HG03521 (cell line): ENCODE measurements around the gene HARS1.
"Not testable (repeated sequence)": the region's sequence is repeated elsewhere in the genome, so short reads cannot be mapped to it uniquely, and the experiment has no call there.

ENCODE experiments used
- ATAC-seq: cut with Tn5 transposase; IDR thresholded peaks from one replicate; pipeline ENCODE4 v1.9.1; 2021; ENCODE audit warnings: mild to moderate bottlenecking, moderate library complexity; ENCODE audit not compliant: unreplicated experiment

The HARS1 gene

DNA sequence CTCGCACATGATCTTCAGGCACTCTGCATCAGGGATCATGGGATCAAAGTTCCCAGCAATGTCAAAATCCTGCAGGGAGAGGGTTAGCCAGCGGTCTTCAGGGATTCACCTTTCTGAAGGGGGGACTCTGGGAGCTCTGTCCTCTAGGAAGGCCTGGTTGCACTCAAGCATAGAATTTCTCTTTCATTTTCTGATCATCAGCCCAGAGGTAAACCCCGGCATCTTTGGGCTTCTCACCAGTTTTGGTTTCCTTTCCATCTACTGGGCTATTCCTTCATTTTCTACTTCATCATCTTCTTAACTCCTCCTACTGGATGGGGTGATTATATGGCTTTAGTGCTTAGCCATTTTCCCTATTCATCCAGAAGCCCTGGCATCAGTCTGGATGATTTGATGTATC lies 13.2 kb downstream of the HARS1 start:
- peak; percentile 47 for ATAC-seq

DNA sequence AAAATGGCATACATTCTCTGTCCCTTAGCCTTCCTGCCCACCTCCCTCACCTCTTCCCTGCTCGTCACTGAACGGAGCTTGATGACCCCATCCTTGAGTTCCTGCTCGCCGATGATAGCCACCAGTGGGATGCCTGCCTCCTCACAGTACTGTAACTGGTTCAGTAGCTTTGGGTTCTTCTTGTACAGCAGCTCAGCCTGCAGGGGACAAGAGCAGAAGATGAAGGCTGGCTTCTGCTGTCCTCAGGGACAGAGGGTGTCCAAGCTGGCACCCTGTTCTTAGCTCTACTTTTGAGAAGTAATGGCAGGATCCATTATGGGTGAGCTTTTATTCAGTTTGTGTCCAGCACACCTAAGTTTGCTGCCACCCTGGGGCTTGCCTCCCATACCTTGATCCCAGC lies 16.5 kb downstream of the HARS1 start:
- no peak for ATAC-seq

DNA sequence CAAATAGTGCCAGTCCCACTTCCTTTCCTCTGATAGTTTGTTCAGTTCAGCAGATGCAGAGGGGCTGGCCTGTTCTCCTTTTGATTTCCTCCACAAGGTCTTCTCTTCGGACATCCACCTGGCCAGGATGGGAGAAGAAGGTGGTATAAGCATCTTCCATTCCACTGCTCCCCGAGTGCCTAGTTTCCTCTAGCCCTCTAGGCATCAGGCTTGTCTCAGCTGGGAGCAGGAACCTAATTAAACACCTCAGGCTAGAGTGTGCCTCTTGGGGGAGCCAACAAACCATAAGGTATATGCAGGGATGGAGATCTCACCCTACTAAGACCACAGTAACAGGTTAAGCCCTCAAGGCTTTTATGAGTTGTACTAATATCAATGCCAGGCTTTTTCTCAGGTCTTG lies 17.0 kb downstream of the HARS1 start:
- ATAC-seq: no peak

DNA sequence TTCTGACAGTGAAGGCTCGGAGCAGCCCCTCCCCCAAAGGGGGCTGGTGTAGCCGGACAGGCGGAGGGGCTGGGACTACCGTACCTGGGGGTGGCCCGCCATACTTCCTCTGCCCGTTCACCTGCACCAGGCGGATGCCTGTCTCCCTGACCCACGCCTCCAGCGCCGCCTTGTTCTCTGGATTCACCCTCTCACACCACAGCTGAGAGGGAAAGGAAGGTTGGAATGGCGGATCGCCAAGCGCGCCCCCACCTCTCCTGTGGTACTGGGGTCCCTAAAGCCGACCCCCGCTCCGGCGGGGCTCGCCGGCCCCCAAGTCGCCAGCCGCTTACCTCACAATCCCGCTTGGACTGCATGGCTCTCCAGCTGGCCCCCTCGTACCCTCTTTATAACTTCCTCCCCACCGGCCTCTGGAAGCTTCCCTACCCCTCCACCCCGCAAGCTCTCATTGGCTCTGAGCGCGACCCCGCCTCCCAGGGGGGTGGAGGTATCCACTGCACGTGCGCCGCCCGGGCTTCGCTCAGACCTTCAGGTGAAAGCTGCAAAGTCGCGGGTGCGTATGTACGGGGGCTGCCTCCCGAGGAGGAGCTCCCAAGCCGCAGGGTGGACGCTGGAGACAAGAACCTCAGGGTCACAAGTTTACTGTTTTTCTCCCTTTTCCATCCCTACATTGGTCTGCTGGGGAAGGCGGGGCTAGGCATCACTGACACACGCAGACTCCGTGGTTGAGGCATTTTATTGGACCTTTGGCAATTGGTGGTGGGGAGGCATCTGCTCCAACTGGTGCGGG lies 17.8 kb downstream of the HARS1 start, which contains the start of gene DND1:
Gene DND1, minus strand, starts transcription at position 390 of the 790 bp plus-strand sequence. Its CDS starts 34 bp downstream, at position 356.
- no peak for ATAC-seq

DNA sequence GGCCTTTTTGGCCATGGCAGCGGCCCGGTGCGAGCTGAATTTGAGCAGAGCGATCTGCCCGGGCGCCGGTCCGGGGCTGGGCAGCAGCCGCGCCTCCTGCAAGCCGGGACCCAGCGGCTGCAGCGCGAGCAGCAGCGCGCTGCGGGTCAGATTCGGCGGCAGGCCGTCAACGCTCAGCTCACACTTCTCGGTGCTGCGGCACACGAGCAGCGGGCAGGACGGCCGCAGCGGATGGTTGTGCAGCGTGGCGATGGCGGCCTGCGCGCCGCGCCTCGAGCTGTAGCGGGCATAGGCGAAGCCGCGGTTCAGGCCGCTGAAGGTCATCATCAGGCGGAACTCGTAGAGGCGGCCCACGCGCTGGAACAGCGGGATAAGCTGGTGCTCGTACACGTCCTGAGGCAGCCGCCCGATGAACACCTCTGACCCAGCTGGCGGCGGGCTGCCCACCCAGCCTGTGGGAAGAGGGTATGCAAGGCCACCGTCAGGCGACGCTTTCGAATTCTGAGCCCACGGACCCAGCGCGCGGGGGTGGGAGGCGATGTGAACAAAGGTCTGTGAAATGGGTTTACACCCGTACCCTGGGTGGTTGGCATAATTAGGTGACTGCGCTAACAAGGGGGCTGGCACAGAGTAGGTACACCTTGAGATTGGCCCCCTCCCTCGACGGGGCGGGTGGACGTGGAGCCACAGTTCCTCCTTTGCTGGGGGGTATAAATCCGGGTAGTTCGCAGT lies 18.5 kb downstream of the HARS1 start:
- no peak for ATAC-seq

DNA sequence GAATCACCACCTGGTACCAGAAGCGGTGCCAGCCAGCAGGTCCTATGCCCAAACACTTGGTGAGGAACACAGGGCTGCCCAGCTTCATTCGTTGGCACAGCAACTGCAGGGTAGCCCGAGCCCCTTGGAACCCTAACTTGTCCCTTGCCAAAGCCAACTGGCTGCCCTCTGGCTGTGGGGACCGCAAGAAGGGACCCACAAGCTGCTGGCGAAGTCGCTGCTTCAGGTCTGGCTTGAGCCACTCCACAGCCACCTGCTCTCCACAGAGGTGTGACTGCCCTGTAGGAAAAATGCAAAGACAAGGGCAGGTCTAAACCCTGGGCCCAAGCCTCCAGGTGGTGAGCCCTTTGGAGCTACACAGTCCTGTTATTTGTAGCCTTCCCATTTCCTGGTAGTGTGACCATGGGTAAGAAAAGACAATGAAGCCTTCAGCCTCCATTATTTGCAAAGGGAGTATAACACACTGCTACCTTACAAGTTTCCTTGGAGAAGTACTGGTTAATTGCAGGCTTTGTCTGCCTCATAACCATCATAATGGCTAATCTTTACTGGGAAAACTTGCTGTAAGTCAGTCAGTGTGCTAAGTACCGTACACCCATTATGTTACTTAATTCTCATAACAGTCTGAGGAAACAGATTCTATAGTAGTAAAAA lies 19.6 kb downstream of the HARS1 start:
- no peak for ATAC-seq

DNA sequence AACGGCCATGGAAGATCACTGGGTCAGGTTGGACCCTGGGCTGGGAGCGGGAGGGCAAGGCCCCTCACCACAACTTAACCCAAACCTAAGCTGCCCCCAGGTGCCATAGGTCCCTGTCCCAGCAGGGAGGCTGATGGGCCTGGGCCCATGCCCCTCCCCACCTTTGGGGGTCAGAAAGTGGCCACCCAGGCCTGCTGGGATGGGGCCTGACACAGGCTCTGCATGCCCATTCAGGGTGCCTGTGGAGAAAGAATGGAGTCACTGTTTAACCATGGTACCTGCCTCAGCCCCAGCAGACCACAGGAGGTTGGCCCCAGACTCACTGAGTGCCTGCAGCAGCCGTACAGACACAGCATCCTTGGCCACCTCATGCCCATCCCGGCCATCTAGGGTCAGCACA lies 20.1 kb downstream of the HARS1 start:
- ATAC-seq: not testable (repeated sequence)

DNA sequence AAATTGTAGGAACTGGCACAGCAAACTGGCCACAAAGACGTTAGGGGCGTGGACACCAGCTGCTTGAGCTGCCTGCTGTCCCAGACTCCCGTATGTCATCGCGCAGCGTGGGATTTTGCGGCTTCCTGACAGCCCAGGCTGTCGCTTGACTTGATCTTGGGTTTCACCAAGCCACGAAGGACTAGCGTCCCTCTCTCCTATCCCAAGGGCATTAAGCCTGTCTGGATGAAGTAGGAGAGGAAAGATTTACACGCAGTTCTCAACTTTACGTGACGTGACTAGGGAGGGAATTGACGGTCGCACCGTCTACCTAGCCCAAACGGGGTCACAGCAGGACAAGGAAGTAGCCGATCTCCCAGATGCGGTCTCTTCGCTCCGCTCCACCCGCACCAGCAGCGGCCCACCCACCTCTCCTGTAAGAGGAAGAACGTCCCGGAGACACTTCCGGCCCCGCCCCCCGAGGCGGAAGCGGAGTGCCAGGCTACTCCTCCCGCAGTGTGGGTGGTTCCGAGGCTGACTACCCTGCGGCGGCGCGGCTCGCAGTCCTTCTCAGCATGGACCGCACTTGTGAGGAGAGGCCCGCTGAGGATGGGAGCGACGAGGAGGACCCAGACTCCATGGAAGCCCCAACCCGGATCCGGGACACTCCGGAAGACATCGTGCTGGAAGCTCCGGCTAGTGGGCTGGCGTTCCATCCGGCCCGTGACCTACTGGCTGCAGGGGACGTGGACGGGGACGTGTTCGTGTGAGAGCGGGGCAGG lies 26.6 kb downstream of the HARS1 start, which contains the start of gene WDR55:
Gene WDR55, plus strand, starts transcription at position 546 of the 761 bp plus-strand sequence. Its CDS starts 9 bp downstream, at position 555.
- ATAC-seq: peak; percentile 96

DNA sequence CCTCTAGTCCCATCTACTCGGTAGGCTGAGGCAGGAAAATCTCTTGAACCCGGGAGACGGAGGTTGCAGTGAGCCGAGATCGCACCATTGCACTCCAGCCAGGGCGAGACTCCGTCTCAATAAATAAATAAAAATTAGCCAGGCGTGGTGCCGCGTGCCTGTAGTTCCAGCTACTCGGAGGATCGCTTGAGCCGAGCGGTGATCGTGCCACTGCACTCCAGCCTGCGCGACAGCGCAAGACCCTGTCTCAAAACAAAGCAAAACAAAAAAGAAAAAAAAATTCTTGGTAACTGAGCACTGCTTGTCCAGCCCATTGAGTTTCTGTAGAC lies 27.2 kb downstream of the HARS1 start:
- no peak for ATAC-seq

DNA sequence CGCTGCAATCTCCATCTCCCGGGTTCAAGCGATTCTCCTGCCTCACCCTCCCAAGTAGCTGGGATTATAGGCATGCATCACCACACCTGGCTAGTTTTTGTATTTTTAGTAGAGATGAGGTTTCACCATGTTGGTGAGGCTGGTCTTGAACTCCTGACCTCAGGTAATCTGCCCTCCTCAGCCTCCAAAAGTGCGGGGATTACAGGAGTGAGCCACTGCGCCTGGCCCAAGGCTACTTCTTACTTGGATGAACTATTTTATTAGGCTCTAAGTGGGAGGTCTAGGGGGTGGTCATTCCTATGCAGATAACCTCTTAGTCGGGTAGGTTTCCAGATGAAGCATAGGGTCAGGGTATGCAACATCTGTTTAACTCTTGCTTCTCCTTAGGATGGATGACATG lies 30.8 kb downstream of the HARS1 start:
- ATAC-seq: not testable (repeated sequence)

DNA sequence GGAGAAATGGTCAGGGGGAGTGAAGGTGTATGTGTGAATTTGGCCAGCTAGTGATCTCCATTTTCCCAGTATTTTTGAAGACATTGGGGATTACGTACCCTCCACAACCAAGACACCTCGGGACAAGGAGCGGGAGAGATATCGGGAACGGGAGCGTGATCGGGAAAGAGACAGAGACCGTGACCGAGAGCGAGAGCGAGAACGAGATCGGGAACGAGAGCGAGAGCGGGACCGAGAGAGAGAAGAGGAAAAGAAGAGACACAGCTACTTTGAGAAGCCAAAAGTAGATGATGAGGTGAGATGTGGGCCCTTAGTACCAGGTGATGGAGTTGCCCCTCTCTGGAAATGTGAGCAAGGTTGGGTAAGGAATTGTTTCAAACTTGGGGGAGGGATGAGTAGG lies 32.3 kb downstream of the HARS1 start:
- no peak for ATAC-seq

DNA sequence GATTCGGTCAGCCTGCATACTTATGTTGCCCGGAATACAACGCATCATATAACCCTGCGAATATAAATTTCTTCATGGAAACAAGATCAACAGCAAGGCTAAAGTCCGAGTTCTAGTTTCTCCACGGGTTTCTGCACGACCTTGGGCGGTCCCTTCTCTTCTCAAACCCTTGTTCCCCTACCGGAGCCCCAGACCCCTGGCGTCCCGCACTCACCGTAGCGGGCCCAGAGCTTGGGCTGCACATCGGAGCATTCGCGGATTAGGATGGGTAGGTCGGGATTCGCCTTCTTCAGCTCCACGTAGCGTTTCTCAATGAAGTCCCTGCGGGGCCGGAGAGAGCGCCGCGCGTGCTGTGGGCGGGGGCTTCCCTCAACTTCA lies 44.1 kb downstream of the HARS1 start:
- ATAC-seq: no peak

DNA sequence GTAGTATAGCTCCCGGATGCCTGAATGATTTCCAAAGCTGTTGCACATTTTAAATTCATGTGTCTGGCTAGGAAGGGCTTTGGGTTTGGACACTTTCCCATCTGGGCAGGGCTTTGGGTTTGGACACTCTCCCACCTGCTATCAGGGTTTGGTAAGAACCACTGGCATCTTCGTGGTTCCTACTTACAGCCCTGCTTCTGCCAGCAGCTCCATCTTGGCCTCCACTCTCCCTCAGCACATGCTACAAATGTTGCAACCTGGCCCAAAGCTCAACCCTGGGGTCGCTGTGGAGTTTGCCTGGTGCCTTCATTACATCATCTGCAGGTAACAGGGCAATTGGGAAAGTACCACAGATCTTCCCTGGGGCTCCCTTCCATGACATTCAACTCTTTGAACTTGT lies 48.5 kb downstream of the HARS1 start:
- no peak for ATAC-seq

DNA sequence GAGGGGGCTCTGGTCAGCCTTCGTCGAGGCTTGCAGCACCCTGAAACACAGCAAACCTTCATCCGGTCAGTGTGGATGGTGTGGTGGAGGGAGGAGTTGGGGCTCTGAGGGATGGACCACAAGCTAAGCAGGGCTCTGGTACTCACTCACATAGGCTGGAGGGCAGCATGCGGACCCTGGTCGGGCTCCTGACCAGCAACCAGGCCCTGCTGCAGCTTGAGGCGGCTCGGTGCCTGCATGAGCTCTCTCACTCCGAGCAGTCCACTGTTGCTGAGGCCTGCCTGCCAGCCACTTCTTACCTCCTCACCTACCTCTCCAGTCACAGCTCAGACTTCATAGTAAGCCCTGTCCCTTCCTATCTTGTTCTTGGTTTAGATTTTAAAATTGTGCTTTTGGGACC lies 49.5 kb downstream of the HARS1 start:
- ATAC-seq: no peak

DNA sequence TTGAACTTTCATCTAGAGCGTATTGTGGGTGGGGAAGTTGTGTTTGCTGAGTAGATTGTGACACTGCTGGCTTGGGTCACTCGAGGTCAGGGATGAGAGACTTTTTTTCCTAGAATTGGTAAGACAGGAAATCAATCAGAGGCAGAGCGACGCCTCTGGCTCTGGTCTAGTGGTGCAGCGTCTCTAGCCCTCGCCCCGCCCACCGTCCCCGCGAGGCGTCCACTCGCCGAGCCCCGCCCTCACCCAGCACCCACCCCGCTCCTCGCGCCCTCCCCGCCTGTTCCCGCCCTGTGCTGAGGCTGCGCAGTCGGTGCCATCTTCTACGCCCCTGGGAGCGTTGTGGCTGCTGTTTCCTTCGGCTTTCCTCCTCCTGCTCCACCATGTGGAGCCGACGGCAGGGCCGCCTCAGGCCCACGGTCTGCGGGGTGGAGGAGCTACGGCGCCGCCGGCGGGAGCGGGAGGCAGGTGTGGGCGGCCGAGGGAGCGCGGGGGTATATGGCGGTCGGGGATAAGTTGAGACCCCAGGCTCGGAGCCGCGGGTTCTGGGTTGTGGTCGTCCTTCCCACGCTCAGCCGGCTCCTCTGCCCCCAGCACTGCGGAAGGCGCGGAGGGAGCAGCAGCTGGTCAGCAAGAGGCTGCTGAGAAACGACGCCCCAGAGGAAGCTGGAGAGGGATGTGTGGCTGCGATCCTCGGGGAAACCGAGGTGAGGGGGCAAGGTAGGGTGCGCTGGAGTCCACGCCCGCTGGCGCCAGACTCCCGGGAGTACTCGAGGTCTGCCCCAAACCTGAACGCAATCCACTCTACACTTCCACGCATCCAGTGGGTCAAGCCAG lies 51.8 kb downstream of the HARS1 start, which contains the start of gene TMCO6:
Gene TMCO6, plus strand, starts transcription at position 304 of the 834 bp plus-strand sequence. Its CDS starts 77 bp downstream, at position 381.
- peak; percentile 94 for ATAC-seq

DNA sequence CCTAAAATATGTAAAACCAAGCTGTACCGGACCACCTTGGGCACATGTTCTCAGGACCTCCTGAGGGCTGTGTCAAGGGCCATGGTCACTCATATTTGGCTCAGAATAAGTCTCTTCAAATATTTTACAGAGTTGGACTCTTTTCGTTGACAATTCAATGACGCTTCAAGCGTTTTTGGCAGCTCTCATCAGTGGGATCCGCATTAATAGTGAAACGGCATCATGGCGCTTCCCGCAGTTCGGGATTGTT lies 52.3 kb downstream of the HARS1 start:
- ATAC-seq: not testable (repeated sequence)

DNA sequence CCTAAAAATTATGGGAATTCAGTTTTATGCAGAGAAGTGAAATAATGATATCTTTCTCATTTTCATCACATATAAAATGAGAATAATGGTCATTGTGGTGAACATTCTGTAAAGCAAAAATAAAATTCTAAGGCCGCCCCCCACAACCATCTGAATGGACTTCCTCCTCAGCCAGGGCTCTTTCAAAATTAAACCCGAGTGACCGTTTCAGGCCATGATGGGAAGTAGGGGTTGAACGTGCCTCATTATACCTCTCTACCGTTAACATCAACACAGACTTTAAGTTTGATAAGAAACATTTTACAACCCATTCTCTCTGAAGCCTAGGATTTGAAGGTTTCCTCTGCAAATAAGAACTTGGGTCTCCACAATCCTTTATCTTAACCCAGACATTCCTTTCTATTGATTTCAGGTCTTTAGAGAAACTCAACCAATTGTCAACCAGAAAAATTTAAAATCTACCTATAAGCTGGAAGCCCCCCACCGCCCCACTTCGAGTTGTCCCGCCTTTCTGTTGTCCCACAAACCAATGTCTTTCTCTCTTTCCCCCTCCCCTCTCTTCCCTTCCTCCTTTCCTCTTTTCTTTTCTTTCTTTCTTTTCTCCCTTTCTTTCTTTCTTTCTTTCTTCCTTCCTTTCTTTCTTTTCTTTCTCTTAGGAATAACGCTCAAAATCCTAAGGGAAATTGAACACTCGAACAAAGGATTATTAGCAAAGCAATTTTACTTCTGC lies 53.6 kb downstream of the HARS1 start:
- ATAC-seq: no peak

DNA sequence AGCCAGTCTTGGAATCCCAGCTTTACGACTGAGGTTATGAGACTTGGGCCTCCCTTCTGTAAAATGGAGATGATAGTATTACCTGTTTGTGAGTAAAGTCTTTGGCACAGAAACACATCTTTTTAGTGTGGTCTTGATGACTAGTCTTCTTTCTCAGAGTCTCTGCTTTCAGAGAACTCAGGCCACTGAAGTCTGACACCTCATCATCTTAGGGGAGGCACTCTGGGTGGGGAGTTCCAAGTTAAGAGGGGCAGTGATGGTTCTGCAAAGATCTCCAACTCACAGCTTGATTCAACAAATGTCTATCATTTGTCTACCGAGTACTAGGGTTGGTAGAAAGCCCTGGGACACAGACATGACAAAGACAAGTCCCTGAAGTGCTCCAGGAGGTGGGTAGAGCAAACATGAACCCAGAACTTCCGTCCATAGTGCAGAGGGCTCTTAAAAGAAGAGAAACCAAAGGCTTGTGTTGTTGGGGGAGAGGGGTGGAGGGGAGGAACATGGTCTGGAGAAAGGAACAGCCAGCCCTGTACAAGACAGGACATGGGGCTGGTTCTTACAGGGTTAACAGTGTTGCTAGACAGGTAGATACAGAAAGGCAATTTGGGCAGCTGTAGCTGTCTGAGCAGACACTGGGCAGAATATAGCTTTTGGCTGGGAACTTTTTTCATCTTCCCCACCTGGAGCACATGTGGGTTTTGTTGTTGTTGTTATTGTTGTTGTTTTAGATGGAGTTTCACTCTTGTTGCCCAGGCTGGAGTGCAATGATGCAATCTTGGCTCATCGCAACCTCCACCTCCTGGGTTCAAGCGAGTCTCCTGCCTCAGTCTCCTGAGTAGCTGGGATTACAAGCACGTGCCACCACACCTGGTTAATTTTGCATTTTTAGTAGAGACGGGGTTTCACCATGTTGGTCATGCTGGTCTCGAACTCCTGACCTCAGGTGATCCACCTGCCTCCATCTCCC lies 55.6 kb downstream of the HARS1 start:
- ATAC-seq: no peak

DNA sequence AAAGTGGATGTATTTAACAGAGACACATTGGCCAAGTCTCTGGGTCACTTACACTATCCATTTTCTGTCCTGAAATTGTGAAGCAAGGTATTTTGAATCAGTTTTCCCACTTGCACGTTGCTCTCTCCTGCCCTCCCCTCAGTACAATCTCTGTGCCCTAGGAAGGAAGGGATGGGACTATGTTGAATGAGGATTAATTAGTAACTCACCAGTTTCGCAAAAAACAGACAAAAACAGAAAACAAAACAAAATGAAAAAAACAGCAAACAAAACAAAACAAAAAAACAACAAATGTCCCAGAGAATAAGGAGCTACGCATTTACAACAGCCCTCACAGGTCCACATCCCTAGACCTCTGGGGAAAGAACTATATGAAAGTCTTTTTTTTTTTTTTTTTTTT lies 57.1 kb downstream of the HARS1 start:
- ATAC-seq: no peak
